Naive B cell (primary cell): ENCODE results near the gene ZNF326. TPM values are rescaled to one million over a fixed set of nuclear protein-coding genes. Genes with fewer than 3 reads are reported as not detected.

Experiments used
- polyA plus RNA-seq, 6 donors: library from polyadenylated mRNA; unstranded; fragments of 300-500 nt; fragmentation: Illumina TruSeq; gene quantifications; one replicate each; pipeline ENCODE4 v1.2.3, GENCODE V29; 2021; ENCODE audit warnings: low read depth in 6 of 6

Gene ZNF326
- polyA plus RNA-seq, 6 donors from 2014 or later: 7.8 to 15.8 (median 12.0) TPM

Other genes with a start within 250 kb of the ZNF326 start
- 10 to 100 TPM; 27.1 to 51.3 (median 39.0) TPM for gene LRRC8D, start 174.1 kb upstream of the ZNF326 start, polyA plus RNA-seq